Head of caudate nucleus (tissue), 42 donors: ENCODE measurements around the gene DAPK1.
A peak's percentile ranks its signal among the peaks of the same experiment; 100 is the strongest.

Experiments used
- DNase-seq, 42 donors: peaks; one replicate each; pipeline versions ENCODE4 v3.0.0 to v3.0.0-alpha.2; 2020 to 2021; ENCODE audit warnings: mixed read lengths in 7 of 42
- intact Hi-C: fragments of 100-400 bp; cut with DNase I; formaldehyde crosslinking; loops from one replicate; pipeline ENCODE4 v1.15.0; 2022

DAPK1 gene

GRCh38 chr9:87497604-87498045 is at the start of gene DAPK1:
TSS of gene DAPK1 (plus strand) at chr9:87497867. CDS start at chr9:87499078, 1,211 bp downstream.
- intact Hi-C loops: loop anchor here (10.0 kb wide), 1 partner anchor 153 kb away; no protein-coding TSS in a partner anchor
- peak in 38 of 42 donors; percentile 35 to 83 (median 67) for DNase-seq

GRCh38 chr9:87451149-87451548 is 46.5 kb upstream of the DAPK1 start:
- intact Hi-C loops: no loop called here
- DNase-seq: no peak

GRCh38 chr9:87455407-87455806 is 42.3 kb upstream of the DAPK1 start:
- intact Hi-C loops: no loop called here
- no peak for DNase-seq

GRCh38 chr9:87461256-87461655 is 36.4 kb upstream of the DAPK1 start:
- DNase-seq: peak in 4 of 42 donors; percentile 11 to 49 (median 25)
- intact Hi-C loops: no loop called here

- intact Hi-C loops: no loop called here
- peak in 11 of 42 donors; percentile 8 to 63 (median 27) for DNase-seq
These were observed 33.3 kb upstream of the DAPK1 start for GRCh38 chr9:87464110-87464991.

- intact Hi-C loops: no loop called here
- DNase-seq: no peak
These were observed 32.7 kb upstream of the DAPK1 start for GRCh38 chr9:87464992-87465378.

GRCh38 chr9:87465816-87466215 is 31.9 kb upstream of the DAPK1 start:
- intact Hi-C loops: no loop called here
- no peak for DNase-seq

GRCh38 chr9:87467187-87467586 is 30.5 kb upstream of the DAPK1 start:
- DNase-seq: no peak
- intact Hi-C loops: no loop called here

- no peak for DNase-seq
- intact Hi-C loops: no loop called here
These were observed 27.7 kb upstream of the DAPK1 start for GRCh38 chr9:87469793-87470465.

- intact Hi-C loops: no loop called here
- no peak for DNase-seq
These were observed 25.9 kb upstream of the DAPK1 start for GRCh38 chr9:87471746-87472145.

GRCh38 chr9:87475463-87475862 is 22.2 kb upstream of the DAPK1 start:
- intact Hi-C loops: no loop called here
- DNase-seq: no peak

- DNase-seq: peak in 5 of 42 donors; percentile 7 to 34 (median 18)
- intact Hi-C loops: no loop called here
These were observed 19.3 kb upstream of the DAPK1 start for GRCh38 chr9:87478226-87478992.

GRCh38 chr9:87479801-87480201 is 17.9 kb upstream of the DAPK1 start:
- intact Hi-C loops: no loop called here
- peak in 23 of 42 donors; percentile 10 to 56 (median 38) for DNase-seq

- intact Hi-C loops: no loop called here
- no peak for DNase-seq
These were observed 15.5 kb upstream of the DAPK1 start for GRCh38 chr9:87481890-87482855.

- intact Hi-C loops: loop anchor here (10.0 kb wide), 1 partner anchor 145 kb away; no protein-coding TSS in a partner anchor
These were observed 7.4 kb upstream of the DAPK1 start for GRCh38 chr9:87490225-87490624.

GRCh38 chr9:87490907-87491306 is 6.8 kb upstream of the DAPK1 start:
- no peak for DNase-seq
- intact Hi-C loops: loop anchor here (10.0 kb wide), 1 partner anchor 146 kb away; no protein-coding TSS in a partner anchor

More at GRCh38 chr9:87490225-87490624, 7.4 kb upstream of the DAPK1 start:
- no peak for DNase-seq

- intact Hi-C loops: loop anchor here (10.0 kb wide), 1 partner anchor 147 kb away; no protein-coding TSS in a partner anchor
- no peak for DNase-seq
These were observed 6.1 kb upstream of the DAPK1 start for GRCh38 chr9:87491523-87491922.

GRCh38 chr9:87492642-87493041 is 5.0 kb upstream of the DAPK1 start:
- intact Hi-C loops: loop anchor here (10.0 kb wide), 1 partner anchor 148 kb away; no protein-coding TSS in a partner anchor
- no peak for DNase-seq
